Spleen (tissue), 11 donors: ENCODE results near the gene LRCH3. TPM values are rescaled to one million over a fixed set of nuclear protein-coding genes. Genes with fewer than 3 reads are reported as not detected.
A peak's percentile ranks its signal among the peaks of the same experiment; 100 is the strongest.

Source experiments
- DNase-seq: peaks from one replicate; pipeline ENCODE4 v3.0.0-alpha.2; 2020
- H3K27ac ChIP-seq, 8 donors: fragments of 200-600 bp; sonication (generic) in 7 of 8; 1 replicate in 4 of 8; 2 replicates in 4 of 8; pipeline versions ENCODE4 v1.5.0 to v1.8.0; 2016 to 2021; ENCODE audit warnings: inconsistent platforms in 4 of 8, mild to moderate bottlenecking in 4 of 8, moderate library complexity in 1 of 8
- H3K27me3 ChIP-seq, 7 donors: fragments of 200-600 bp; sonication (generic) in 6 of 7; replicated peaks in 1 of 7; 1 replicate in 4 of 7; 2 replicates in 3 of 7; pipeline versions ENCODE4 v1.5.0 to v1.8.0; 2016 to 2021; ENCODE audit warnings: inconsistent platforms in 3 of 7, mild to moderate bottlenecking in 1 of 7
- H3K36me3 ChIP-seq, 6 donors: fragments of 200-600 bp; sonication (generic) in 5 of 6; 1 replicate in 4 of 6; 2 replicates in 2 of 6; pipeline versions ENCODE4 v1.5.0 to v1.8.0; 2016 to 2021; ENCODE audit warnings: inconsistent platforms in 2 of 6
- H3K4me1 ChIP-seq, 6 donors: fragments of 200-600 bp; sonication (generic) in 5 of 6; 1 replicate in 3 of 6; 2 replicates in 3 of 6; pipeline versions ENCODE4 v1.5.0 to v1.8.0; 2016 to 2021; ENCODE audit warnings: inconsistent platforms in 3 of 6
- H3K4me3 ChIP-seq, 8 donors: fragments of 200-600 bp; sonication (generic) in 7 of 8; 1 replicate in 4 of 8; 2 replicates in 4 of 8; pipeline versions ENCODE4 v1.5.0 to v1.8.0; 2016 to 2021; ENCODE audit warnings: inconsistent platforms in 4 of 8, mild to moderate bottlenecking in 4 of 8, moderate library complexity in 2 of 8
- H3K9me3 ChIP-seq, 8 donors: fragments of 200-600 bp; sonication (generic) in 7 of 8; 1 replicate in 4 of 8; 2 replicates in 4 of 8; pipeline versions ENCODE4 v1.5.0 to v1.8.0; 2016 to 2021; ENCODE audit warnings: inconsistent platforms in 4 of 8
- POLR2A ChIP-seq, 3 donors: fragments of 450-650 bp; IDR thresholded peaks; one replicate each; pipeline ENCODE4 v1.5.1; 2017; ENCODE audit warnings: antibody characterized with exemption in 3 of 3, mild to moderate bottlenecking in 1 of 3
- POLR2AphosphoS5 ChIP-seq, 3 donors: sonication (generic); formaldehyde crosslinking; IDR thresholded peaks; one replicate each; pipeline ENCODE4 v1.5.1; 2017; ENCODE audit warnings: antibody characterized with exemption in 3 of 3
- WGBS, 5 donors: extraction: QIAGEN DNeasy Blood & Tissue Kit in 3 of 5; methylation state at CpG; one replicate each; pipeline versions ENCODE4 v1.1.5 to v1.1.7; 2013 to 2018; 5-methylcytosine and 5-hydroxymethylcytosine counted together
- intact Hi-C: fragments of 100-400 bp; cut with DNase I; formaldehyde crosslinking; loops from one replicate; pipeline ENCODE4 v1.15.0; 2023; ENCODE audit warnings: low total_unique reads
- polyA plus RNA-seq, 3 donors: library from polyadenylated mRNA; stranded (reverse); fragments of 200-250 nt; gene quantifications; one replicate each; pipeline ENCODE4 v1.2.1, GENCODE V29; 2013
- total RNA-seq, 7 donors: library from RNA; depleted of rRNA in 3 of 7; stranded (reverse); fragments of >200 nt in 3 of 7; fragmentation: NEBNext Ultra II Directional in 4 of 7; extraction: Animal tissue kit (Norgen Biotek cat#: 25700) in 4 of 7; gene quantifications; one replicate each; pipeline versions ENCODE4 v1.1.0 to v1.2.1, GENCODE V29; 2016 to 2021
- TF ChIP-seq, protein P1 (sequence below), 11 experiments: fragments of 200-600 bp in 7 of 11; fragments of 450-650 bp in 4 of 11; sonication (generic) in 4 of 11; IDR thresholded peaks in 8 of 11; conservative IDR thresholded peaks in 3 of 11; 1 replicate in 7 of 11; 2 replicates in 4 of 11; pipeline versions ENCODE4 v1.4.0 to v1.8.0; 2016 to 2021; ENCODE audit warnings: antibody characterized with exemption in 11 of 11, inconsistent platforms in 4 of 11, mild to moderate bottlenecking in 1 of 11
- donor health status: healthy with polysubstance abuse.
- donor health status: DM: no; HTN: no; CAD: no; lungs with moderate emphysema.
- donor health status: DM: no; HTN: no; CAD: no.
- donor health status: Bipolar disorder and iron deficiency.
- donor health status: healthy.
- donor health status: DM: no; HTN: no; CAD: no.
- donor health status: DM: yes; HTN: yes; CAD: no.

The LRCH3 gene
- total and polyA plus RNA-seq, 10 donors = 7.7 to 86.2 (median 67.0) TPM

DNA sequence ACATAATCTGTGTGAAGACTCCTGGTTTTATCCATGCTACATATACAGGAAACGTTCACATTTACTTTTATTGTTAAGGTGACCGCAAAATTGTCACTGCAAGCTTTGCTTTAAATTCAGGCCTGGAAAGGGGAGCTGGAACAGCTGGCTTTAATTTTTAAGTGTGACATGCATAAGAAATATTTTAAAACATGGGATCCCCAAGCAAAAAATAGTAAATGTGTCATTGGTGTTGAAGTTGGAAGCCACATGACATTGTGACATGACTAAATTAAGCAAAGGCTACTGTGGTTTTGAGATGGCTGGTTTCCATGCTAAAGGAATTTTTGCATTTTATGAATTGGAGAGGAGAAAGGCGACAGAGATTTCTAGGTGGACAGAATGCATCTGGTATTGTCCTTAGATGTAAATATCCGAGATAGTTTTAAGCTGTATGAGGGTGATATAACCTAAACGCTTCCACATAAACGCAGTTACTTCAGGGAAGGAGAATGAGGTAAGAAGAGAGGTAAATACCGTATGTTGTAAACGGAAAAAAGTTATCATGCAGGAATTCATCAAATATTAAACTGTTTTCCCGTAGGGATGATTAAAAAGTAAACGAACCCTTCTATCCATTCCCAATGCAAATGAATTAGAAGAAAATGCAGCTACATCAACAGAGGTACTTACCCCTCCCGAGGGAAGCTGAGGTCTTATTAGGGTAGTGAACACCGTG is 42.3 kb upstream of the LRCH3 start:
- Histone ChIP-seq H3K4me3 (peak overlapping the region; percentile 70 to 94 (median 86)), H3K9me3 (no peaks in the 10 kb centered on the region), H3K4me1 (peaks cover 17 to 59% (median 44%) of the 10 kb centered on the region in 6 donors), H3K27me3 (no peaks in the 10 kb centered on the region), H3K36me3 (no peaks in the 10 kb centered on the region), H3K27ac (peak overlapping the region; percentile 93 to 98 (median 97))
- TF ChIP-seq POLR2AphosphoS5 (IDR thresholded peaks at IDR 0.05) (no peak), POLR2A (IDR thresholded peaks at IDR 0.05) (no peak)
- TF ChIP-seq, protein P1, sequence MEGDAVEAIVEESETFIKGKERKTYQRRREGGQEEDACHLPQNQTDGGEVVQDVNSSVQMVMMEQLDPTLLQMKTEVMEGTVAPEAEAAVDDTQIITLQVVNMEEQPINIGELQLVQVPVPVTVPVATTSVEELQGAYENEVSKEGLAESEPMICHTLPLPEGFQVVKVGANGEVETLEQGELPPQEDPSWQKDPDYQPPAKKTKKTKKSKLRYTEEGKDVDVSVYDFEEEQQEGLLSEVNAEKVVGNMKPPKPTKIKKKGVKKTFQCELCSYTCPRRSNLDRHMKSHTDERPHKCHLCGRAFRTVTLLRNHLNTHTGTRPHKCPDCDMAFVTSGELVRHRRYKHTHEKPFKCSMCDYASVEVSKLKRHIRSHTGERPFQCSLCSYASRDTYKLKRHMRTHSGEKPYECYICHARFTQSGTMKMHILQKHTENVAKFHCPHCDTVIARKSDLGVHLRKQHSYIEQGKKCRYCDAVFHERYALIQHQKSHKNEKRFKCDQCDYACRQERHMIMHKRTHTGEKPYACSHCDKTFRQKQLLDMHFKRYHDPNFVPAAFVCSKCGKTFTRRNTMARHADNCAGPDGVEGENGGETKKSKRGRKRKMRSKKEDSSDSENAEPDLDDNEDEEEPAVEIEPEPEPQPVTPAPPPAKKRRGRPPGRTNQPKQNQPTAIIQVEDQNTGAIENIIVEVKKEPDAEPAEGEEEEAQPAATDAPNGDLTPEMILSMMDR (IDR thresholded peaks at IDR 0.05 in 8 of 11, conservative IDR thresholded peaks at IDR 0.05 in 3 of 11) = no peak
- 32 to 39% (median 33%) methylated on average over 12 of the region's 12 CpGs for WGBS, 5 donors
- intact Hi-C loops = no loop called here
- DNase-seq = no peak

DNA sequence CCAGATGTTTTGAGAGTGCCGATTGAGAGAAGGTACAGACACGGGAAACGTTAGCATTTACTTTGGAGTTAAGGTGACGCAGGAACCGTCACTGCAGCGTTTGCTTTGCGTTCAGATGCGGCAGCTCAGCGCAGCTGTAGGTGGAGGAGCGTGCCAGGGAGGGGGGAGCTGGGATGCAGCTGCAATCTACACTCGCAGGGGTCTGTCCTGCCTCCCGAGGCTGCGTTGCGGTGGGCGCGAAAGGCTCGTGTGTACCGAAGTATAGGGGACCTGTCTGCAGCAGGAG is 41.8 kb upstream of the LRCH3 start:
- H3K36me3 ChIP-seq = no peaks in the 10 kb centered on the region
- no peak for DNase-seq
- H3K27ac ChIP-seq = peak overlapping the region; percentile 93 to 98 (median 97)
- intact Hi-C loops = no loop called here
- no peaks in the 10 kb centered on the region for H3K9me3 ChIP-seq
- peak overlapping the region; percentile 70 to 94 (median 86) for H3K4me3 ChIP-seq
- peak in 1 of 3 donors; percentile 56 for TF ChIP-seq POLR2AphosphoS5 (IDR thresholded peaks at IDR 0.05)
- TF ChIP-seq, protein P1 (IDR thresholded peaks at IDR 0.05 in 8 of 11, conservative IDR thresholded peaks at IDR 0.05 in 3 of 11) = no peak
- 0 to 1% (median 0%) methylated on average over 15 to 18 of the region's 18 CpGs for WGBS, 5 donors
- peaks cover 17 to 64% (median 48%) of the 10 kb centered on the region in 6 donors for H3K4me1 ChIP-seq
- H3K27me3 ChIP-seq = no peaks in the 10 kb centered on the region

DNA sequence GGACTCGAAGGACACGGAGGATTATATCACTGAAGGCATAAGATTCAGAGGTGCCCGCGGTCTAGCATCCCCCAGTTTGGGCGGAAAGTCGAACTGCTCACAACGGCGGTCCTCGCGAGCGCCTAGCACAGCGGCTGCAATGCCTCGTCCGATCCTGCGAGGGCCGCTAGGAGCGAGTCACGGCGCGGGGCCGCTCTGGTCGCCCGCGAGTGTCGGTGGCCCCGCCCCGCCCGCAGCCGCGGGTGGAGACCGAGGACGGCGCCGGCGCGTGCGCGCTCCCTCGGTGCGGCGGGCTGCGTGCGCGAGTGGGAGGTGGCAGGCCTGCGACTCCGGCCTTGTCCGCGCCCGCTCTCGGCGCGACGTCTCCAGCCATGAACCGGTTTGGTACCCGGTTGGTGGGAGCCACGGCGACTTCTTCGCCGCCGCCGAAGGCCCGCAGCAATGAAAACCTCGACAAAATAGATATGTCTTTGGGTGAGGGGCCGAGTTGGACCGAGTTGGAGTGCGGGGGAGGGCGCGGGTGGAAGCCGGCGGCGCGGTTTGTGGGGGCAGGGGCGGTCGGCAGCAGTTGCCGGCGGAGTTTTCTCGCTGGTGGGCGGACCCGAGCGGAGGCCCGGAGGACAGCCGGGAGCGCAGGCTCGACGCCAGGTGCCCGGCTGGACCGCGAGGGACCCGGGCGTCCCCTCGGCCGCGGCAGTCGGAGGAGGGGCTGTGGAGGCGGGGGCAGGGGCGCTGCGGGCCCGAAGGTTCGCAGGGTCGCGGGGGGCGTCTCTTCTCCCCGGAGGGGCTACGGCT is 41.3 kb upstream of the LRCH3 start, which contains the start of gene FYTTD1:
TSS of gene FYTTD1 (plus strand) at position 283 of the 795 bp plus-strand sequence. CDS start at position 372, 89 bp downstream.
- H3K9me3 ChIP-seq = no peaks in the 10 kb centered on the region
- 0 to 1% (median 1%) methylated on average over 41 to 104 of the region's 104 CpGs for WGBS, 5 donors
- H3K36me3 ChIP-seq = no peaks in the 10 kb centered on the region
- peak in 2 of 3 donors; percentile 58 to 59 for TF ChIP-seq POLR2A (IDR thresholded peaks at IDR 0.05)
- TF ChIP-seq, protein P1 (IDR thresholded peaks at IDR 0.05 in 8 of 11, conservative IDR thresholded peaks at IDR 0.05 in 3 of 11) = peak in 10 of 11 experiments; percentile 34 to 84 (median 64)
- peak; percentile 88 to 90 (median 89) for TF ChIP-seq POLR2AphosphoS5 (IDR thresholded peaks at IDR 0.05)
- H3K27ac ChIP-seq = peak within 1 kb of the TSS; percentile 93 to 98 (median 97)
- H3K4me3 ChIP-seq = peak within 1 kb of the TSS; percentile 70 to 94 (median 86)
- H3K4me1 ChIP-seq = peaks cover 17 to 69% (median 52%) of the 10 kb centered on the region in 6 donors
- intact Hi-C loops = no loop called here
- DNase-seq = peak; percentile 99
- no peaks in the 10 kb centered on the region for H3K27me3 ChIP-seq

DNA sequence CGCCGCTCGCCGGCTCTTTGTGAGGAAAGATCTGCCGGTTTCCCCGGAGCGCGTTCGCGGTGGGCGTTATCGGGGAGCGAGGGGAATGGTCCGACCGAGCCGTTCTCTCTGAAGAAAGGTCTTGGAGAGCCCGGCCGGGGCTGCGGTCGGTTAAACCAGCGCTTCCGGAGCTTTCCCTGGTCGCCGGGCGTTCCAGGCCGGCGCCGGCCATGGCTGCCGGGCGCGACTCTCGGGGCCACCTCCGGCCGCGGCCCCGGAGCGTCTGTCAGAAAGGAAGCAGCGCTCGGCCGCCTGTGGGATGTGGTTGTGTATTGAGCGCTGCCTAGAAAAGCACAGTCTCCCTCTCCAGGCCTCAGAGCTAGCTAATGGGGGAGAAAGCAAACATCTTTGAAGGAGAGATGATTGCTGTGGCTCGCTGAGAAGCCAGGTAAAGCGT is 40.6 kb upstream of the LRCH3 start:
- H3K9me3 ChIP-seq = no peaks in the 10 kb centered on the region

More for the DNA sequence above, 40.6 kb upstream of the LRCH3 start:
- H3K36me3 ChIP-seq = no peaks in the 10 kb centered on the region
- H3K27me3 ChIP-seq = no peaks in the 10 kb centered on the region
- H3K27ac ChIP-seq = peak overlapping the region; percentile 93 to 98 (median 97)
- peak; percentile 94 for DNase-seq
- 0% methylated on average over 16 to 43 of the region's 43 CpGs for WGBS, 5 donors
- TF ChIP-seq POLR2A (IDR thresholded peaks at IDR 0.05) (peak in 2 of 3 donors; percentile 37 to 55), POLR2AphosphoS5 (IDR thresholded peaks at IDR 0.05) (peak; percentile 75 to 83 (median 80))
- TF ChIP-seq, protein P1 (IDR thresholded peaks at IDR 0.05 in 8 of 11, conservative IDR thresholded peaks at IDR 0.05 in 3 of 11) = peak in 5 of 11 experiments; percentile 16 to 41 (median 29)
- peak overlapping the region; percentile 70 to 94 (median 86) for H3K4me3 ChIP-seq
- intact Hi-C loops = no loop called here
- peaks cover 17 to 76% (median 57%) of the 10 kb centered on the region in 6 donors for H3K4me1 ChIP-seq
